ENCODE measurements around the gene FBN2. TPM values are rescaled to one million over a fixed set of nuclear protein-coding genes. Genes with fewer than 3 reads are reported as not detected.

The FBN2 gene
- total RNA-seq, 1 donor from 2014 or later = 34.1 TPM

- intact Hi-C loops (cut with micrococcal nuclease) = no loop called here
- H3K27ac ChIP-seq (replicated peaks) = no peak overlapping the region
- no peak for TF ChIP-seq CTCF (IDR thresholded peaks at IDR 0.05; ENCODE audit: borderline replicate concordance)
- no peaks in the 10 kb centered on the region for H3K4me1 ChIP-seq
- H3K4me3 ChIP-seq = no peak overlapping the region
- H3K36me3 ChIP-seq = no peaks in the 10 kb centered on the region
- no peak for DNase-seq
- H3K27me3 ChIP-seq (ENCODE audit: low read depth) = no peaks in the 10 kb centered on the region
- no peaks in the 10 kb centered on the region for H3K9me3 ChIP-seq (replicated peaks)
Observed at GRCh38 chr5:128252196-128252595, 285.8 kb downstream of the FBN2 start.

DNA sequence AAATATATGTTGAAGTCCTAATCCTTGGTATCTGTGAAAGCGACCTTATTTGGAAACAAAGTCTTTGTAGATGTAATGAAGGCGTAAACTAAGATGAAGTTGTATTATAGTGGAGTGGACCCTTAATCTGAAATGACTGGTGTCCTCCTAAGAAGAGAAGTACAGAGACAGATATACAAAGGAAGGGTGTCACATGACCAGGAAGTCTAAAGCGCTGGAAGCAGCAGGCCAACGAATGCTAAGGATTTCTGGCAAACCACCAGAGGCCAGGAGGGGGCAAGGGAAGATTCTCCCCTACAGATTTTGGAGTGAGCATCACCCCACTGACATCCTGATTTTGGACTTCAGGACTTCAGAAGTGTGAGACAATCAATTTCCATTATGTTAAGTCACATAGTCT lies 292.1 kb downstream of the FBN2 start:
- intact Hi-C loops (cut with micrococcal nuclease) = no loop called here
- DNase-seq = no peak
- no peak overlapping the region for H3K4me3 ChIP-seq
- H3K27me3 ChIP-seq (ENCODE audit: low read depth) = no peaks in the 10 kb centered on the region
- H3K27ac ChIP-seq (replicated peaks) = no peak overlapping the region
- H3K36me3 ChIP-seq = no peaks in the 10 kb centered on the region
- no peaks in the 10 kb centered on the region for H3K9me3 ChIP-seq (replicated peaks)
- TF ChIP-seq CTCF (IDR thresholded peaks at IDR 0.05; ENCODE audit: borderline replicate concordance) = no peak
- no peaks in the 10 kb centered on the region for H3K4me1 ChIP-seq

DNA sequence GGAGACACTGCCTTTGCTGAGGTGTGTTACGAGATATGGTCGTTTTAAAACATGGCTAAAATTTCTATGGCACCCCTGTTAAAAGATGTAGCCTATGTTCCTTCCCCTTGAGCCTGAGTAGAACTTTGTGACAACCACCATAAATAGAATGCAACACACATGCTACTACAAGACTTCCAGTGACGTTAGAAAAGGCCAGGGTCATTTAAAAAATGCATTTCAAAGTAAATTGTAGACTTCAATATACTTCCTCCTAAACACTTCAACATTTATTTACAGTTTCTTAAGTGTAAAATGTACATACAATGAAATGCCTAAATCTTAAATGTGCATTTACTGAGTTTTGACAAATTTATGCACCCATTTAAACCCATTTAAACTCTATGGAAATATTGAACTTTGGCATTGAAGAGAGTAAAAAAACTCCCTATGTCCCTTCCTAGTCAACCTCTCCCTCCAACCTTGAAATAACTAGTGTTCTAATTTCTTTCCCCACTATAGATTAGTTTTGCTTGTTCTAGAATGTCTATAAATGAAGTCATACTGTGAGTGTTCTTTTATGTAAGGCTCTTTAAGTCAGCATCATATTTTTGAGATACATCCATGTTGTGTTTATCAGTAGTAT lies 294.0 kb downstream of the FBN2 start:
- intact Hi-C loops (cut with micrococcal nuclease) = no loop called here
- Histone ChIP-seq H3K4me1 (no peaks in the 10 kb centered on the region), H3K36me3 (no peaks in the 10 kb centered on the region), H3K27ac (replicated peaks) (no peak overlapping the region), H3K27me3 (ENCODE audit: low read depth) (no peaks in the 10 kb centered on the region), H3K4me3 (no peak overlapping the region), H3K9me3 (replicated peaks) (no peaks in the 10 kb centered on the region)
- TF ChIP-seq CTCF (IDR thresholded peaks at IDR 0.05; ENCODE audit: borderline replicate concordance) = no peak
- no peak for DNase-seq

- H3K4me1 ChIP-seq = peaks cover 7% of the 10 kb centered on the region
- H3K27me3 ChIP-seq (ENCODE audit: low read depth) = no peaks in the 10 kb centered on the region
- no peak overlapping the region for H3K27ac ChIP-seq (replicated peaks)
- no peaks in the 10 kb centered on the region for H3K36me3 ChIP-seq
- no peak for TF ChIP-seq CTCF (IDR thresholded peaks at IDR 0.05; ENCODE audit: borderline replicate concordance)
- no peak overlapping the region for H3K4me3 ChIP-seq
- no peaks in the 10 kb centered on the region for H3K9me3 ChIP-seq (replicated peaks)
- intact Hi-C loops (cut with micrococcal nuclease) = no loop called here
- DNase-seq = no peak
Observed at GRCh38 chr5:128241051-128241695, 296.9 kb downstream of the FBN2 start.

GRCh38 chr5:128237546-128237945 lies 300.5 kb downstream of the FBN2 start:
- Histone ChIP-seq H3K9me3 (replicated peaks) (no peaks in the 10 kb centered on the region), H3K4me1 (peaks cover 7% of the 10 kb centered on the region), H3K4me3 (no peak overlapping the region), H3K27ac (replicated peaks) (no peak overlapping the region), H3K36me3 (no peaks in the 10 kb centered on the region), H3K27me3 (ENCODE audit: low read depth) (peaks cover 7% of the 10 kb centered on the region)
- no peak for DNase-seq
- intact Hi-C loops (cut with micrococcal nuclease) = no loop called here
- TF ChIP-seq CTCF (IDR thresholded peaks at IDR 0.05; ENCODE audit: borderline replicate concordance) = no peak
